OCI-LY1 (cell line): ENCODE measurements around the gene SSBP2.

Experiments
- H2AFZ ChIP-seq: fragments of 200-600 bp; sonication (generic), shearing (Covaris generic); 2 replicates; pipeline ENCODE4 v1.6.0; 2014; ENCODE audit warnings: antibody characterized with exemption, mild to moderate bottlenecking, low read length
- H3F3A ChIP-seq: fragments of 200-600 bp; sonication (generic), shearing (Covaris generic); 2 replicates; pipeline ENCODE4 v1.6.0; 2014; ENCODE audit warnings: mild to moderate bottlenecking, antibody characterized with exemption, low read length, moderate library complexity; ENCODE audit not compliant: insufficient read depth
- H3K27ac ChIP-seq: fragments of 200-600 bp; sonication (generic); 2 replicates; pipeline ENCODE4 v1.5.1; 2014; ENCODE audit warnings: low read length, mixed run types, mild to moderate bottlenecking, low read depth; ENCODE audit not compliant: poor library complexity, severe bottlenecking
- H3K27me3 ChIP-seq: fragments of 200-600 bp; sonication (generic); 2 replicates; pipeline ENCODE4 v1.6.0; 2014; ENCODE audit warnings: antibody characterized with exemption, mild to moderate bottlenecking, low read length, moderate library complexity; ENCODE audit not compliant: insufficient read depth
- H3K36me3 ChIP-seq: fragments of 200-600 bp; sonication (generic); 2 replicates; pipeline ENCODE4 v1.6.1; 2014; ENCODE audit warnings: mild to moderate bottlenecking, antibody characterized with exemption, low read length, moderate library complexity, mixed read lengths; ENCODE audit not compliant: insufficient read depth
- H3K4me1 ChIP-seq: fragments of 200-600 bp; sonication (generic); 2 replicates; pipeline ENCODE4 v1.5.1; 2014; ENCODE audit warnings: mild to moderate bottlenecking, low read length, moderate library complexity; ENCODE audit not compliant: insufficient read depth, severe bottlenecking
- H3K4me2 ChIP-seq: fragments of 200-600 bp; sonication (generic), shearing (Covaris generic); 2 replicates; pipeline ENCODE4 v1.6.1; 2014; ENCODE audit warnings: low read length
- H3K4me3 ChIP-seq: fragments of 200-600 bp; sonication (generic); 2 replicates; pipeline ENCODE4 v1.5.1; 2014; ENCODE audit warnings: low read length, low read depth, mild to moderate bottlenecking, mixed read lengths; ENCODE audit not compliant: poor library complexity, severe bottlenecking
- H3K79me2 ChIP-seq: fragments of 200-600 bp; shearing (Covaris generic); 2 replicates; pipeline ENCODE4 v1.6.1; 2016; ENCODE audit warnings: mixed run types, low read length, mixed read lengths; ENCODE audit not compliant: insufficient read depth
- H3K9ac ChIP-seq: fragments of 200-600 bp; sonication (generic), shearing (Covaris generic); 2 replicates; pipeline ENCODE4 v1.6.1; 2014; ENCODE audit warnings: mild to moderate bottlenecking, low read length, mixed read lengths
- H3K9me2 ChIP-seq: fragments of 200-600 bp; sonication (generic), shearing (Covaris generic); 2 replicates; pipeline ENCODE4 v1.6.1; 2014; ENCODE audit warnings: low read depth, mild to moderate bottlenecking, low read length, mixed read lengths
- H3K9me3 ChIP-seq: fragments of 200-600 bp; shearing (Covaris generic); 2 replicates; pipeline ENCODE4 v1.6.1; 2014; ENCODE audit warnings: low read length, mixed read lengths
- H4K20me1 ChIP-seq: fragments of 200-600 bp; sonication (generic), shearing (Covaris generic); 2 replicates; pipeline ENCODE4 v1.6.0; 2016; ENCODE audit warnings: mild to moderate bottlenecking, low read length; ENCODE audit not compliant: insufficient read depth
- CTCF ChIP-seq: fragments of 200-600 bp; sonication (generic), shearing (Covaris generic); IDR thresholded peaks from 2 replicates; pipeline ENCODE4 v1.5.1; 2017; ENCODE audit warnings: mild to moderate bottlenecking, antibody characterized with exemption, low read length, moderate library complexity, mixed read lengths
- EZH2 ChIP-seq: fragments of 200-600 bp; sonication (generic), shearing (Covaris generic); IDR thresholded peaks from 2 replicates; pipeline ENCODE4 v1.8.0; 2017; ENCODE audit warnings: borderline replicate concordance, mixed run types, mild to moderate bottlenecking, antibody characterized with exemption, low read length, moderate library complexity, mixed read lengths

The SSBP2 gene

GRCh38 chr5:81553567-81554212 lies 197.2 kb downstream of the SSBP2 start:
- Histone ChIP-seq H3K9me3 (no peaks in the 10 kb centered on the region), H3K27ac (no peak overlapping the region), H3K4me3 (no peak overlapping the region), H3K79me2 (no peaks in the 10 kb centered on the region), H4K20me1 (no peaks in the 10 kb centered on the region), H2AFZ (no peak overlapping the region), H3K27me3 (no peaks in the 10 kb centered on the region), H3K4me2 (no peak overlapping the region), H3K9ac (no peak overlapping the region), H3K36me3 (peaks cover 12% of the 10 kb centered on the region), H3F3A (no peaks in the 10 kb centered on the region), H3K4me1 (no peaks in the 10 kb centered on the region), H3K9me2 (no peaks in the 10 kb centered on the region)
- TF ChIP-seq EZH2, result no peak
- no peak for TF ChIP-seq CTCF

- Histone ChIP-seq H3K4me3 (no peak overlapping the region), H3K27ac (no peak overlapping the region), H3K36me3 (peaks cover 12% of the 10 kb centered on the region), H3K9me2 (no peaks in the 10 kb centered on the region), H3K9ac (no peak overlapping the region; the same call in 1 of the 2 replicates), H3K79me2 (no peaks in the 10 kb centered on the region), H4K20me1 (no peaks in the 10 kb centered on the region), H3K4me2 (no peak overlapping the region), H3K9me3 (no peaks in the 10 kb centered on the region), H3K27me3 (no peaks in the 10 kb centered on the region), H3F3A (no peaks in the 10 kb centered on the region), H3K4me1 (no peaks in the 10 kb centered on the region), H2AFZ (no peak overlapping the region)
- no peak for TF ChIP-seq CTCF
- no peak for TF ChIP-seq EZH2
Measured at GRCh38 chr5:81552852-81553566, 197.9 kb downstream of the SSBP2 start.

- Histone ChIP-seq H3K36me3 (peaks cover 17% of the 10 kb centered on the region), H3K4me1 (no peaks in the 10 kb centered on the region), H3F3A (no peaks in the 10 kb centered on the region), H3K4me2 (no peak overlapping the region), H3K27ac (no peak overlapping the region), H2AFZ (no peak overlapping the region), H3K79me2 (no peaks in the 10 kb centered on the region), H3K9me2 (no peaks in the 10 kb centered on the region), H3K27me3 (no peaks in the 10 kb centered on the region), H4K20me1 (no peaks in the 10 kb centered on the region), H3K9ac (no peak overlapping the region), H3K9me3 (no peaks in the 10 kb centered on the region), H3K4me3 (no peak overlapping the region)
- no peak for TF ChIP-seq EZH2
- TF ChIP-seq CTCF, result no peak
Measured at GRCh38 chr5:81549123-81549522, 201.8 kb downstream of the SSBP2 start.
